PC-9 (cell line): Measurements from ENCODE around the gene CELF1.

ENCODE experiments used
- CTCF ChIP-seq: fragments of 200-600 bp; sonication (generic); conservative IDR thresholded peaks from 2 replicates; pipeline ENCODE4 v1.6.1; 2017; ENCODE audit warnings: mixed run types, antibody characterized with exemption, mild to moderate bottlenecking, moderate library complexity
- EZH2 ChIP-seq: fragments of 200-600 bp; sonication (generic); IDR thresholded peaks from 2 replicates; pipeline ENCODE4 v1.8.0; 2017; ENCODE audit warnings: antibody characterized with exemption, low read depth

GRCh38 chr11:47487421-47487820 lies 65.5 kb downstream of the CELF1 start:
- TF ChIP-seq CTCF (no peak), EZH2 (no peak)
